HL-60/S4 treated with phorbol 12-myristate 13-acetate at 8.2 ng/mL for 4 days and 3 days (cell line): ENCODE data around the gene MX2.

ENCODE experiments used
- in situ Hi-C: fragments of 300-500 bp; cut with MboI; formaldehyde crosslinking; loops from 2 replicates; pipeline ENCODE4 v1.15.0; 2022; ENCODE audit warnings: low sequenced_read_pairs

Gene MX2

DNA sequence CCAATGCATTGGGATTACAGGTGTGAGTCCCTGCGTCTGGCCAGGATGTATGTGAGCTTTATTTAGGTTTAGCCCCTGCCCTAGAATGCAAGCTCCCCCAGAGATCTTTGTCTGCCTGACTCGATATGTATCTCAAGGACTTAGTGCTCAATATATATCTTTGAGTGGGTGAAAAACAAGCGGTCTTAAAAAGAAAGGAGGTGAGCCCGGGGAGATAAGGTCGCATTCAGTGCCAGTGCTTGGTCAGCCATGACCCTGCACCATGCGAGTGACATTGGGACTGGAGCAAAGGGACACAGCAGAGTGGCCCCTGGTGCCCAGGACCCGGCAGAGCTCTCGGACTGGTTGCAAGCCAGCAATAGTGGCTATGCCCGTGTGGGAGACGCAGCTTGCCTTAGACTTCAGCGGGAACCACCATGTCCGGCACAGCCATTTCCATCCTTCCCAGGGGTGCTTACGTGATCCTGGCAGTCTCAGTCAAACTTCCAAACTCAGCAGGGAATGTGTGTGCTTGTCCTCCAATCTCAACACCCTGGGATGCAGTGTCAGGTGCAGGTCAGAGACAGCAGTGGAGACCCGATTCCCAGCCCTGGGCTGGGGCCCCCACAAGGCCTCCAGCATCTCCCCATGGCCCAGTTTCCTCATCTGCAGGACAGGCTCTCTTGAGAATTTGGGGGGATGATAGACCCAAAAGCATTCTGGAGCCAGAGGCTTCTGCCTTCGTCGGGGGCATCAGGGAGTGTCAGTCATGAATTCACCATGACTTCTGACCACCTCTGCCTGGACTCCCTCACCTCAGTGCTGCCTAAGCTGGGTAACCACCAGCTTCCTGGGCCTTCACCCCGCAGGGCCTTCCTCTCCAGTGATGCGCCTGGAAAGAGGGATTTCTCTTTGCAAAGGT, 1.8 kb downstream of the MX2 start:
- in situ Hi-C loops = no loop called here

- in situ Hi-C loops = no loop called here
Observed at GRCh38 chr21:41364308-41364707, 2.5 kb downstream of the MX2 start.

DNA sequence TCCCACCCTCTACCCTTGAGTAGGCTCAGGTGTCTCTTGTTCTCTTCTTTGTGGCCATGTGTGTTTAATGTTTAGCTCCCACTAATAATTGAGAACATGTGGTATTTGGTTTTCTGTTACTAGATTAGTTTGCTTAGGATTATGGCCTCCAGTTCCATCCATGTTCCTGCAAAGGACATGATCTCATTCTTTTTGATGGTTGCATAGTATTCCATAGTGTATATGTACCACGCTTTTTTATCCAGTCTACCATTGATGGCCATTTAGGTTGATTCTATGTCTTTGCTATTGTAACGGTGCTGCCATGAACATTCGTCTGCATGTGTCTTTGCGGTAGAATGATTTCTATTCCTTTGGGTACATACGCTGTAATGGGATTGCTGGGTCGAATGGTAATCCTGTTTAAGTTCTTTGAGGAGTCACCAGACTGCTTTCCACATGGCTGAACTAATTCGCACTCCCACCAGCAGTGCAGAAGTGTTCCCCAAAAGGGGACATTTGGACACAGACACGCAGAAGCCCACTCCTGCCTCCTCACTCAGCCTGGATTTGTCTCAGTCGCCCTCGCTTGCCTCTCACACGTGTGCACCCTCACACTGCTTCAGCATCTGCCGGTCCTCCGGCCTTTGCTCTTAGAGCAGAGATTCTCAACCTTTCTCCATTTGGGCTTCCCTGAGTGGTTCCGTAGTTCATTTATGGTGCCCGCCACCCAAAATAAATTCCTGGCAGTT, 3.7 kb downstream of the MX2 start:
- in situ Hi-C loops = no loop called here

DNA sequence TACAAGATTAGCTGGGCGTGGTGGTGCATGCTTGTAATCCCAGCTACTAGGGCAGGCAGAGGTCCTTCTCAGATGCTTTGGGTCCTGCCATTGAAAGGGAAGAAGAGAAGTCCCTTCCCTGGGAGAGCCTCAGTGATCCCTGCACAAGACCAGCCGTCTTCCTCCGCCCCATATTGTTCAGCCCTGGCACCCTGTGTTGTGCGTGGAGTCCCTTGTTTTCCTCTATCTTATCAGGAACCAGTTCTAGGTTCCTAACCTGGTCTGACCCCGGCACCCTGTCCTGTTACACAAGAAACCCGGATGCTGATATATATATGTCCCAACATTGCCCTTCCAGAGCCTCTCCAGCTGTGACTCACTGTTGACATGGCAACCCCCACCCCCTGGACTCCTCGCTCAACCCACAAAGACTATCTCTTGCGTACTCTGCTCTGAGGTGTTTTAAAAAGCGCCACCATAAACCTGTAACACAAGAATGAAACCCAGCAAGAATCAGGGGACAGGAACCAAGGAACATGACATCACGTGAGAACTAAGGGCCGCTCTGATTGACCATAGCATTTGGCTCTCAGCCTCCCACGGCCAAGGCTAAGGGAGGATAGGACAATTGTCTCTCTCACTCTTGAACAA, 4.8 kb downstream of the MX2 start:
- in situ Hi-C loops = no loop called here

DNA sequence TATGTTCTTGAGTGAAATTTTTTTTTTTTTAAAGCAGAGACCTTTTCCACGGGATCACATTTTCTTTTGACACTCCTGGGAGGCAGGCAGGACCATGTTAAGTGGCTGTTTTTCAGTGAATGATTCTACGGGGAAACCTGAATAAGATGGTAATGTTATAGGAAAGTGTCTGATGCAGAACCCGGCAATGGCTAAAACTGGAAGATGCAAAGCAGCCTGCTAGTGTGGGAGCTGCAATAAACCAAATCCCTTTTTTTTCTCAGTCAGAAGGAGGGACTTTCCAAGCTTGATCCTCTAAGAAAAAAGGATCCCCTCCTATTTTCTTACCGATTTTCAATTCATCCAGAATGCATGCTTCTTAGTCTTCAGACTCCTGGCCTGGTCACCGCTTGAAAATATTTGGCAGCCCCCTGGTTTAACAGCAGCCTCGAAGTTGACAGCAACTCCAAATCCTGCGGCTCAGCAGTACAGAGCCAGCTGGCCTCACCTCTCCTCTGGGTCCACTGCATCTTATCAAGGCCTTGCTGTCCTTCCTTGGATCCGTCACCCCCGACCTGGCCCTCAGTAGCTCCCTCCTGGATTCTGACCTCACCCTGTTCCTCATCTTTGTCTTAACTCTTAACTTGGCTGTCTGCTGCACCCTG, 5.6 kb downstream of the MX2 start:
- in situ Hi-C loops = no loop called here

DNA sequence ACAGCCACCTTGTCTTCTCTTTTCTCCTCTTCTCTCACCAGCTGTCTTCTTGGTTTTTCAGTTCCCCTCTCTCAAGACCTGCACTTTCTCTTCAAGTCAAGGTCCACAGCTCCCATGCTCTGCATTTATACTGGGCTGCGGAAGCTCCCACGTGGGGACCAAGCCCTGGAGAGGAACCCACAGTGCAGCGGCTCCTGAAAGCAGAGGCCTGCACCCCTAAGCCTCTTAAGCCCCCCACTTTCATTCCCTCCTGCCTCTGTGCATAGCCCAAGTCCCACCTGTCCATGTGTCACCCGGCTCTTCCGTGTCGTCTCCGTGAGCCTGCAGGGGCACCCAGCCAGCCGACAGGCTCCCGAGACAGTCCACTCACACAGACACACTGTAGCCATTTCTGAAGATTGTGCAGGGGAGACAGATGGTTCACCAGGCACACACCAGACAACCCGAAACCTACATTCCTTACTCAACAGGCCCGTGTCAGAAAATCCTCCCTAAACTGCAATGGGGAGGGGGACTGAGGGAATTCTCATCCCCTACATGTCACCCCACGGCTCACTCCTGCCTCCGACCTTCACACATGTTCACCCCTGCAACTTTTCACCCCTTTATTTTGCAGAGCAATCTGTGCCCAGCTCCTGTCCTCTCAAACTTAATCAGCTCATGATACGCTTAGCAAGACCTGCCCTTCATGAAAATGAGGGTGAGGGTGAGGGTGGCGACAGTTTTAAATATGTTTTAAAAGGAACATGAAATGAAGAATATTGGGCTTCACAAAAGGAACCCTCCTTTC, 6.3 kb downstream of the MX2 start:
- in situ Hi-C loops = no loop called here

DNA sequence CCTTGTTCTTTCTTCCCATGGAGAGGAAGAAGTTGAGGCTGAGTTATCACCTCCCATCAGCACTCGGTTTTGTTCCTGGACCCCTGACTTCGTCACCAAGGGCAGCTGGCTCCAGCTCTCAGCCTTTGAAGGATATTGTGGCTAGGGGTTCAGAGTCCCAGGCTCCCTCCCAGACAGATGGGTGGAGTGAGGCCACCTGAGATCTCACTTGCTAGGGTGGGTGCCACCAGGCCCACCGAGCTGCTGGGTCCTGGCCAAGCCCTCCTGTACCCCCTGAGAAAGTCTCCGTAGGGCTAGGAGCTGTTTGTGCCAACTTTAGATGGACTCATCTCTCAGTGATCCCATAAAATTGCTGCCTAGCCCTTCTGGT, 6.9 kb downstream of the MX2 start:
- in situ Hi-C loops = no loop called here

- in situ Hi-C loops = no loop called here
Observed at GRCh38 chr21:41369105-41369919, 7.5 kb downstream of the MX2 start.

- in situ Hi-C loops = no loop called here
Observed at GRCh38 chr21:41369920-41370839, 8.4 kb downstream of the MX2 start.

DNA sequence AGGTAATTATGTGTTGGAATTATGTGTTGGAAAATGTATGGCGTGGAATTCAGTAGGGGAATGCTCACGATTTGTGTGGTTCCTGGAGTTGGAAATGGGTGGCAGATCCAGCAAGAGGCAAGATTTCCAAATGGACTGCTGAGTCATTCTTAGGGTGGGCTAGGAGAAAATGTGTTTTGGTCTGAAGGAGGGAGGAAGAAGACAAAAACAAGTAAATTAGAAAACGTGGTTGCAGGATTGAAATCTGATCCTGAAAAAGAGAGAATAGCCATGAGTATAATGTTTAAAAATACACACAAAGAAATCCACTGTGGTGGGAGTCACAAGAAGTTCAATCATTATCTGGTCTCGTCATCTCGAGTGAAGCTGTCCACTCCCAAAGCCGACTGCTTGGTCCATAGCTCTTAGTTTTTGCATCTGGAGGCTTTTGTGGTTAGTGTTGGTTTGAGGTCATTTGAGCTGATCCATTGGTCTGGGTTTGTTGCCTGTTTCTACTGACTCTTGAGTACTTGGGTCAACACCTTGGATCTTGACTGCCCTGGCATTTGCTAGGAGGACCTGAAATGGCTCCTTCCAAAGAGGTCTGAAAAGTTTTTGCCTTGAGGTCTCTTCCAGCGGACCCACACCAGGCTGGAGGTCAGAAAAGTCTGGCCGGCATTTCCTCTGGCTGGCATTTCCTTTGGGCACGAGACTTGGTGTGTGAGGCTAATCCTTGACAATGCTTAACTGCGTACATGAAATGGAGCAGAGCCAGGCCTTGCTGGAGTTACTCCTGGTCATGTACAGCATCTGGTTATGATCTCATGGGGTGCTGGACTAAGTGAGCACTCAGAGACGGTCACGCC, 9.2 kb downstream of the MX2 start:
- in situ Hi-C loops = no loop called here

DNA sequence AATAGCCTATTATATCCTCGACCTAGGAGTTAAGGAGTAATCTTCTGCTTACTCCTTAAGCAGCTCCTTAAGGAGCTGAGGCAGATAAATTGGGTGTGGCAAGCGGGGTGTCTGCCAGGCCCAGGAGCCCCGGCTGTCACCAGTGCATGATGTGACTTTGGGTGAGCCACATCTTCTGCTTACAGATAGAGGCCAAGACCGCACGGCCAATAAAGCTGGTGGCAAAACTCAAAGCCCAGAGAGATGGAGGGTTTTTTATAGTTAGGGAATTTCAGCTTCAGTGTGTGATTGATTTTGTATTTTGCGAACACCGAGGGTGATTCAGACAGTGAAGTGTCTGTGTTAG, 9.8 kb downstream of the MX2 start:
- in situ Hi-C loops = no loop called here

- in situ Hi-C loops = no loop called here
Observed at GRCh38 chr21:41373253-41373652, 11.4 kb downstream of the MX2 start.

GRCh38 chr21:41373763-41374162, 11.9 kb downstream of the MX2 start:
- in situ Hi-C loops = no loop called here

DNA sequence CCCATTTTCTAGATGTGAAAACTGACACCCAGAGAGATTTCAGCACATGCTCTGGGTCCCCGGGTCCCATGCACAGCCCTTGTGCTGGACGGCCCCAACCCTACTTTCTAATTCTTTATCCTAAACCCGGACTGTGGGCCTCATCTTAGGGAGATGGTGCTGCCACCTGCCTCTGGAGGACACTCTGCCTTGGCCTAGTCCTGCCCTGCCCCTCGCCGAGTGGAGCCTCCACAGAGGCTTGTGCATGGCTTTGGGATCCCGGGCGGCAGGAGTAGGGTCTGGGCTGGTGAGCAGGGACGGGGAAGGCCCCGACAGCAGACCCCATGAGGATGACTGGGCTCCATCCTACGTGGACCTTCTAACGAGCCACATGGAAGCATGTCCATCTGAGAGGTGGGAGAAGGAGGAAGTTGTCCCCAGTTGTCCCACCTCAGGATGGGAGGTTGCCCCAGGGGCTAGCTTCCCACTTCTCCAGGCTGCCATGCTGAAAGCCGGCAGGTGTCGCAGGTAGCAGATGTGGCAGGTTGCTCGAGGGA, 12.4 kb downstream of the MX2 start:
- in situ Hi-C loops = no loop called here

DNA sequence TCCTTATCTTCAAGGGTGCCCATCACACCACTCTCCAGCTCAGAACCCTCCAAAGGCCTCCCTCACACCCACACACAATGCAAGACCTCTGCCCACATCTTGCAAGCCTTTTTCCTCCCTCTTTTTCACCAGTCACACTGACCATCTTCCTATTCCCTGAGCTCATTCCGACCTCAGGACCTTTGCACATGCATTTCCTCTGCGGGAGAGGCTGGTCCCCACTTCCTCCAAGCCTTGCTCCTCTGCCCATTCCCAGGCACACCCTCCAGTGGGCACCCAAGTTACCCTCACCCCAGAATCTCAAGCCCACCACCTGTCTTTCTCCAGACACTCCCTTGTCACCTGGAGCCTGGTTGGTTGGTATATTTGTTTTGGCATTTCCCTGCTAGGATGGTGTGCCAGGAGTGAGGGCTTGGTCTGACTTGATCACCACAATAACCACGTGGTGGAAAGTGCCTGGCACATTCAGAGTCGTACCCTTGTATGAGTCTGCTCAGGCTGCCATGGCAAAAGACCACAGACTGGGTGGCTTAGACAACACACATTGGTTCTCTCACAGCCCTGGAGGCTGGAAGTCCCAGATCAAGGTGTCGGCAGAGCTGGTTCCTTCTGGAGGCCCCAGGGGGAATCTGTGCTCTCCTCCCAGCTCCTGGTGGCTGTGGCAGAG, 13.2 kb downstream of the MX2 start:
- in situ Hi-C loops = no loop called here

DNA sequence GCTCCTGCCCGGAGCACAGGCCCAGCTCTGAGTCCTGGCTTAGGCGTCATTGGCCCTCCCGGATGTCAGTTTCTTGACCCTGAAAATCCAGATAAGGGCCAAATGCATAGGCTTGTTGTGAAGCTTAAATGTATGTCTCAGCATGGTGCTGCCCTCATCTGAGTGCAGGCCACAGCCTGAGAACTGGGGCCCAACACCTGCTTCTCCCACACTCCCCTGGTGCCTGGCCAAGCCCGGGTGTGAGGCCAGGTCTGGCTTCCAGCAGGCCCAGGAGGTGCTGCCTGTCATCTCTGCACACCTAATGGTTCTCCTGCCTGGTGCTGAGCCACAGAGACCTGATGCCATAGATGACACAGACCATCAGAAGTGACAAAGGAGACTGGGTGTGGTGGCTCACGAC, 14.0 kb downstream of the MX2 start:
- in situ Hi-C loops = no loop called here

GRCh38 chr21:41377715-41378114, 15.9 kb downstream of the MX2 start:
- in situ Hi-C loops = no loop called here
